Tibial artery (tissue), 4 donors: ENCODE measurements around the gene ALDH1A3.

Experiments used
- DNase-seq, 2 donors: peaks; one replicate each; pipeline ENCODE4 v3.0.0-alpha.2; 2019
- H3K27ac ChIP-seq, 2 donors: fragments of 200-600 bp; sonication (generic) in 1 of 2; 1 replicate in 1 of 2; 2 replicates in 1 of 2; pipeline ENCODE4 v1.5.1; 2018 to 2019; ENCODE audit warnings: mild to moderate bottlenecking in 1 of 2
- H3K27me3 ChIP-seq, 2 donors: fragments of 200-600 bp; sonication (generic) in 1 of 2; one replicate each; pipeline versions ENCODE4 v1.5.1 to v1.6.0; 2016 to 2019
- H3K36me3 ChIP-seq, 3 donors: fragments of 200-600 bp; sonication (generic) in 2 of 3; one replicate each; pipeline ENCODE4 v1.5.1; 2016 to 2019; ENCODE audit warnings: mild to moderate bottlenecking in 2 of 3
- H3K4me1 ChIP-seq, 4 donors: fragments of 200-600 bp; sonication (generic) in 2 of 4; 1 replicate in 3 of 4; 2 replicates in 1 of 4; pipeline ENCODE4 v1.5.1; 2016 to 2019
- H3K4me3 ChIP-seq, 2 donors: fragments of 200-600 bp; sonication (generic) in 1 of 2; 1 replicate in 1 of 2; 2 replicates in 1 of 2; pipeline ENCODE4 v1.5.1; 2018 to 2019; ENCODE audit warnings: mild to moderate bottlenecking in 2 of 2
- H3K9me3 ChIP-seq, 3 donors: fragments of 200-600 bp; sonication (generic) in 1 of 3; one replicate each; pipeline ENCODE4 v1.5.1; 2016 to 2019
- intact Hi-C: fragments of 100-400 bp; cut with DNase I; formaldehyde crosslinking; loops from one replicate; pipeline ENCODE4 v1.15.0; 2023; ENCODE audit warnings: low total_unique reads
- TF ChIP-seq, protein P1 (sequence below), 2 experiments: fragments of 200-600 bp in 1 of 2; fragments of 450-650 bp in 1 of 2; IDR thresholded peaks; one replicate each; pipeline ENCODE4 v1.5.1; 2017 to 2019; ENCODE audit warnings: antibody characterized with exemption in 2 of 2, mild to moderate bottlenecking in 1 of 2, moderate library complexity in 1 of 2

ALDH1A3 gene

DNA sequence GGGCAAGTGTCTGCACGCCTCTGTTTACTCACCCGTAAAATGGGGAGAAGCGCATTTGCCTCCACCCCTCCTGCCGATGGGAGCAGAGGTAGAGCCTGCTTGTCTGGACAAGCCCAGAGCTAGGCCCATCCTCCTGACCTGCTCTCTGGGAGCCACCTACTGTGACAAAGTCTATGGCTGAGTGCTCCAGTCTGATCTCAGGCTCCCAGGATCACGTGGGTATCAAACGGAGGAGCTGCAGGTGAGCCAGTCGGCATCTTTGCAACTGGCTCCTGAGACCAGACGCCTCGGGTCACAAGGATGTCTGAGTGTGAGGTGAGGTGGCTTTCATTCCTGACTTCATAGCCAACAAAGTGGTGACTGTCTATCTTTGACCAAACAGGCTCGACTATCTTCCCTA lies 2.1 kb upstream of the ALDH1A3 start:
- intact Hi-C loops: no loop called here
- Histone ChIP-seq H3K36me3 (no peaks in the 10 kb centered on the region), H3K27me3 (peaks cover 4 to 42% of the 10 kb centered on the region in 2 donors), H3K4me3 (no peak overlapping the region), H3K27ac (no peak overlapping the region), H3K9me3 (no peaks in the 10 kb centered on the region), H3K4me1 (peaks cover 0 to 19% (median 14%) of the 10 kb centered on the region in 4 donors)
- DNase-seq: no peak
- TF ChIP-seq, protein P1, sequence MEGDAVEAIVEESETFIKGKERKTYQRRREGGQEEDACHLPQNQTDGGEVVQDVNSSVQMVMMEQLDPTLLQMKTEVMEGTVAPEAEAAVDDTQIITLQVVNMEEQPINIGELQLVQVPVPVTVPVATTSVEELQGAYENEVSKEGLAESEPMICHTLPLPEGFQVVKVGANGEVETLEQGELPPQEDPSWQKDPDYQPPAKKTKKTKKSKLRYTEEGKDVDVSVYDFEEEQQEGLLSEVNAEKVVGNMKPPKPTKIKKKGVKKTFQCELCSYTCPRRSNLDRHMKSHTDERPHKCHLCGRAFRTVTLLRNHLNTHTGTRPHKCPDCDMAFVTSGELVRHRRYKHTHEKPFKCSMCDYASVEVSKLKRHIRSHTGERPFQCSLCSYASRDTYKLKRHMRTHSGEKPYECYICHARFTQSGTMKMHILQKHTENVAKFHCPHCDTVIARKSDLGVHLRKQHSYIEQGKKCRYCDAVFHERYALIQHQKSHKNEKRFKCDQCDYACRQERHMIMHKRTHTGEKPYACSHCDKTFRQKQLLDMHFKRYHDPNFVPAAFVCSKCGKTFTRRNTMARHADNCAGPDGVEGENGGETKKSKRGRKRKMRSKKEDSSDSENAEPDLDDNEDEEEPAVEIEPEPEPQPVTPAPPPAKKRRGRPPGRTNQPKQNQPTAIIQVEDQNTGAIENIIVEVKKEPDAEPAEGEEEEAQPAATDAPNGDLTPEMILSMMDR (IDR thresholded peaks at IDR 0.05): no peak

DNA sequence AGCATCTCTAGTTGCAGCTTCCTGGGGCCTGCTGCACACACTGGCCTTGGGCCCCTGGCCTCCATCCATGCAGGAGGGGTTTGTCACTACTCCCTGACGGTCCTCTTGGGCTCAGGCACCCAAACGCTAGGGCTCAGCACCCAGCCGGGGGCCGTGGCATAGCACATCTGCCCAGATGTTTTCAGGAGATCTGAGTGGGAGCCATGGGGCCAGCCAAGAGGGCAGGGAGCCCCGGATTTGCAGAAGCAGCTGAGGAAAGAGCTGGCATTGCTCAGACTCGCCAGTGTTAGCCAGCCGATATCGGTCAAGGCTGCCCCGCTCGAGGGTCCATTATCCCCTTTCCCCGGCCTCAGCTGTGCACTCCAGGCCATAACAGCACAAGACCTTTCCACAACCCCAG lies 1.5 kb upstream of the ALDH1A3 start:
- Histone ChIP-seq H3K9me3 (no peaks in the 10 kb centered on the region), H3K27me3 (peaks cover 4 to 42% of the 10 kb centered on the region in 2 donors), H3K36me3 (no peaks in the 10 kb centered on the region), H3K4me3 (no peak overlapping the region), H3K4me1 (peaks cover 0 to 19% (median 14%) of the 10 kb centered on the region in 4 donors), H3K27ac (no peak overlapping the region)
- DNase-seq: no peak
- intact Hi-C loops: no loop called here
- TF ChIP-seq, protein P1 (IDR thresholded peaks at IDR 0.05): no peak

DNA sequence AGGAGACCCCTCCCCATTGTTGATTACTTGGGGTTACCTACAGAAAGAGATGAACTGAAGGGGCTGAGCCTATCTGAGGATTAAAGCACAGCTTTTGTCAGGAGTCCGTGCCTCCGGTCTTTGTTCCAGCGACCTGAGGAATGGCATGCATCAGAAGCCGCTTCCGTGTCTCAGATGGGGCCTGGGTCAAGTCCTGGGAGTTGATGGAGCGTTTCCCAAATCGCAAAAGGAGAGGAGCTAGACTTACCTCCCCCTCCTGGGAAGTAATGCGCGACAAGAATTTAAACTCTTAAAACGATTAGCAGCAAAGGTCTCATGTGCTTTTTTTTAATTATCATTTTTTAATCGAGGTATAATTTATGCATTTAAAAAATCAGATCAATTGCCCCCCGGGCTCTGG lies 983 bp upstream of the ALDH1A3 start:
- DNase-seq: no peak
- Histone ChIP-seq H3K4me3 (peak overlapping the region; percentile 40 to 51), H3K27ac (no peak overlapping the region), H3K4me1 (peaks cover 0 to 19% (median 14%) of the 10 kb centered on the region in 4 donors), H3K27me3 (peaks cover 4 to 42% of the 10 kb centered on the region in 2 donors), H3K9me3 (no peaks in the 10 kb centered on the region), H3K36me3 (no peaks in the 10 kb centered on the region)
- intact Hi-C loops: no loop called here
- TF ChIP-seq, protein P1 (IDR thresholded peaks at IDR 0.05): no peak

DNA sequence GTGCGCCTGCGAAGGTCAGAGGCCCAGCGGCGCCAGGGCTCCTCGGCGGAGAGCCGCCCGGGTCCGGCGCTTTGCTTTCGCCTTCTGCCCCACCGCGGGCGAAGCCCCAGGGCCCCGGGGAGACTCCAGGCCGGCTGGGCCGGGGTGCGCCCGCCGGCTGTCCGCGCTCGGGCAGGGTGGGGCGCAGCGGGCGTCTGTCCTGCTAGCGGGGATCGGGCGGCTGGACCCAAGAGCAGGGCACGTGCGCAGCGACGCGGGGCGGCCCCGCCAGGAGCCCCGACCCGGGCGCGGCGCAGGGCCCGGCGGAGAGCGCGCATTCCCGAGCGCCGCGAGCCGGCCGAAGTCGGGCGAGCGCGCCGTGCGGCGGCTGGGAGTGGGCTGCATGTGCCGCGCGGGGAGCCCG lies 569 bp upstream of the ALDH1A3 start:
- TF ChIP-seq, protein P1 (IDR thresholded peaks at IDR 0.05): no peak
- no peak for DNase-seq
- Histone ChIP-seq H3K4me3 (peak overlapping the region; percentile 40 to 51), H3K9me3 (no peaks in the 10 kb centered on the region), H3K27ac (no peak overlapping the region), H3K4me1 (peaks cover 0 to 19% (median 14%) of the 10 kb centered on the region in 4 donors), H3K27me3 (peaks cover 4 to 42% of the 10 kb centered on the region in 2 donors), H3K36me3 (no peaks in the 10 kb centered on the region)
- intact Hi-C loops: no loop called here

DNA sequence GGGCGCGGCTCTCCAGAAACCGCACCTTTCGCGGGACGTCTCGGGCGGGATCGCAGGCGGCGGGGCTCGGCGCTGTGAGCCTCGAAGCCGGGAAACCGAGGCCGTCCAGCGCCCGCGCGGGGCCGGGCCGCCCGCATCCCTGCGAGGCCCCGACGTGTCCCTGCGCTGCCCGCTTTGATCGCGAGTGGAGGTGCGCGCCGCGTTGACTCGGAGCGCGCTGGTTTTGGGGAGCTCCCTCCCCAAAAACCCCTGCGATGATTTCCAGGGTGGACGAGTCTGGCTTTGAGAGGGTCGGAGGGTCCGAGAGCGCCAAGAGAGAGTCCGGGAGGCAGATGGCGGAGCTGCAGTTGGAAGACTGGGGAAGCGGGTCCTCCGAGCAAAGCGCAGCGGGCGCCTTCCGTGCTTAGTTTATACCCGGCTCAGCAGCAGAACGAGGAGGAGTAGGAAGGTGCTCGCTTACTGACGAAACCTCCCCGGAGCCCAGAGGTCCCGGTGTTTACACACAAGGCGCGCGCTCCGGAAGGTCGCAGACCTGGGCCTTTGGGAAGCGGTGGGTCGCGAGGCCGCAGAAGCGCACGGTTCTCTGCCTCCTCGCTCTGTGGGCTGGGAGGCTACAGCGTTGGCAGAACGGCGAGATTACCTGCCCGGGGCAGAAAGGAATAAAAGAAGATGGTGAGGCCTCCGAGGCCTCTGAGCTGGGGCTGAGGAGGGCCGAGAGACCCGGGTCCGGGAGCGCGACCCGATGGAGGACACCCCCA lies 687 bp downstream of the ALDH1A3 start:
- H3K9me3 ChIP-seq: no peaks in the 10 kb centered on the region
- intact Hi-C loops: no loop called here
- TF ChIP-seq, protein P1 (IDR thresholded peaks at IDR 0.05): no peak
- peaks cover 4 to 46% of the 10 kb centered on the region in 2 donors for H3K27me3 ChIP-seq
- DNase-seq: no peak
- H3K27ac ChIP-seq: no peak overlapping the region
- no peaks in the 10 kb centered on the region for H3K36me3 ChIP-seq
- peaks cover 0 to 19% (median 14%) of the 10 kb centered on the region in 4 donors for H3K4me1 ChIP-seq
- H3K4me3 ChIP-seq: peak overlapping the region; percentile 40 to 51
